ENCODE measurements around the gene DLL1. TPM values are rescaled to one million over a fixed set of nuclear protein-coding genes. Genes with fewer than 3 reads are reported as not detected.
"Not testable (repeated sequence)": the region's sequence is repeated elsewhere in the genome, so short reads cannot be mapped to it uniquely, and the experiment has no call there.

Gene DLL1
- total RNA-seq, 1 donor from 2014 or later, result 7.5 TPM

GRCh38 chr6:170266061-170266825 lies 24.6 kb downstream of the DLL1 start:
- peak; percentile 62 for DNase-seq

- DNase-seq, result no peak
These were observed 25.2 kb downstream of the DLL1 start for GRCh38 chr6:170265655-170266054.

- DNase-seq, result not testable (repeated sequence)
These were observed 26.2 kb downstream of the DLL1 start for GRCh38 chr6:170264644-170265043.

- no peak for DNase-seq
These were observed 26.8 kb downstream of the DLL1 start for GRCh38 chr6:170264086-170264485.

- DNase-seq, result no peak
These were observed 27.5 kb downstream of the DLL1 start for GRCh38 chr6:170263410-170263809.

GRCh38 chr6:170262489-170263088 lies 28.3 kb downstream of the DLL1 start:
- DNase-seq, result no peak

GRCh38 chr6:170261643-170262488 lies 29.0 kb downstream of the DLL1 start:
- DNase-seq, result no peak

GRCh38 chr6:170260686-170261085 lies 30.2 kb downstream of the DLL1 start:
- DNase-seq, result no peak

GRCh38 chr6:170259278-170259677 lies 31.6 kb downstream of the DLL1 start:
- no peak for DNase-seq

GRCh38 chr6:170258407-170258806 lies 32.5 kb downstream of the DLL1 start:
- DNase-seq, result no peak

- no peak for DNase-seq
These were observed 33.5 kb downstream of the DLL1 start for GRCh38 chr6:170257376-170257775.

GRCh38 chr6:170256641-170257040 lies 34.2 kb downstream of the DLL1 start:
- no peak for DNase-seq

- DNase-seq, result peak; percentile 8
These were observed 35.3 kb downstream of the DLL1 start for GRCh38 chr6:170255426-170256125.

GRCh38 chr6:170254315-170255213 lies 36.3 kb downstream of the DLL1 start:
- DNase-seq, result no peak

- no peak for DNase-seq
These were observed 37.0 kb downstream of the DLL1 start for GRCh38 chr6:170253910-170254269.

- no peak for DNase-seq
These were observed 37.5 kb downstream of the DLL1 start for GRCh38 chr6:170253226-170253909.

- DNase-seq, result no peak
These were observed 38.9 kb downstream of the DLL1 start for GRCh38 chr6:170251776-170252571.

- DNase-seq, result no peak
These were observed 39.7 kb downstream of the DLL1 start for GRCh38 chr6:170250981-170251775.

GRCh38 chr6:170250455-170250854 lies 40.4 kb downstream of the DLL1 start:
- no peak for DNase-seq

Measured in dermis blood vessel endothelial cell (primary cell).